Tibial artery (tissue), 4 donors: ENCODE data around the gene C13orf46.

Experiments used
- DNase-seq, 2 donors: peaks; one replicate each; pipeline ENCODE4 v3.0.0-alpha.2; 2019
- H3K27ac ChIP-seq, 2 donors: fragments of 200-600 bp; sonication (generic) in 1 of 2; 1 replicate in 1 of 2; 2 replicates in 1 of 2; pipeline ENCODE4 v1.5.1; 2018 to 2019; ENCODE audit warnings: mild to moderate bottlenecking in 1 of 2
- H3K27me3 ChIP-seq, 2 donors: fragments of 200-600 bp; sonication (generic) in 1 of 2; one replicate each; pipeline versions ENCODE4 v1.5.1 to v1.6.0; 2016 to 2019
- H3K36me3 ChIP-seq, 3 donors: fragments of 200-600 bp; sonication (generic) in 2 of 3; one replicate each; pipeline ENCODE4 v1.5.1; 2016 to 2019; ENCODE audit warnings: mild to moderate bottlenecking in 2 of 3
- H3K4me1 ChIP-seq, 4 donors: fragments of 200-600 bp; sonication (generic) in 2 of 4; 1 replicate in 3 of 4; 2 replicates in 1 of 4; pipeline ENCODE4 v1.5.1; 2016 to 2019
- H3K4me3 ChIP-seq, 2 donors: fragments of 200-600 bp; sonication (generic) in 1 of 2; 1 replicate in 1 of 2; 2 replicates in 1 of 2; pipeline ENCODE4 v1.5.1; 2018 to 2019; ENCODE audit warnings: mild to moderate bottlenecking in 2 of 2
- H3K9me3 ChIP-seq, 3 donors: fragments of 200-600 bp; sonication (generic) in 1 of 3; one replicate each; pipeline ENCODE4 v1.5.1; 2016 to 2019
- CTCF ChIP-seq, 2 experiments: fragments of 200-600 bp in 1 of 2; fragments of 450-650 bp in 1 of 2; IDR thresholded peaks; one replicate each; pipeline ENCODE4 v1.5.1; 2017 to 2019; ENCODE audit warnings: antibody characterized with exemption in 2 of 2, mild to moderate bottlenecking in 1 of 2, moderate library complexity in 1 of 2
- intact Hi-C: fragments of 100-400 bp; cut with DNase I; formaldehyde crosslinking; loops from one replicate; pipeline ENCODE4 v1.15.0; 2023; ENCODE audit warnings: low total_unique reads

The C13orf46 gene

GRCh38 chr13:114019367-114019766 is 45.5 kb upstream of the C13orf46 start:
- H3K27ac ChIP-seq, result no peak overlapping the region
- TF ChIP-seq CTCF (IDR thresholded peaks at IDR 0.05), result no peak
- H3K4me3 ChIP-seq, result no peak overlapping the region
- H3K9me3 ChIP-seq, result no peaks in the 10 kb centered on the region
- H3K4me1 ChIP-seq, result no peaks in the 10 kb centered on the region
- DNase-seq, result no peak
- intact Hi-C loops, result no loop called here
- no peaks in the 10 kb centered on the region for H3K27me3 ChIP-seq
- H3K36me3 ChIP-seq, result peaks cover 29 to 92% (median 87%) of the 10 kb centered on the region in 3 donors

GRCh38 chr13:114018461-114019055 is 44.7 kb upstream of the C13orf46 start:
- no peak for DNase-seq
- TF ChIP-seq CTCF (IDR thresholded peaks at IDR 0.05), result no peak
- Histone ChIP-seq H3K9me3 (no peaks in the 10 kb centered on the region), H3K4me1 (no peaks in the 10 kb centered on the region), H3K27ac (no peak overlapping the region), H3K36me3 (peaks cover 29 to 91% (median 87%) of the 10 kb centered on the region in 3 donors), H3K4me3 (no peak overlapping the region), H3K27me3 (no peaks in the 10 kb centered on the region)
- intact Hi-C loops, result no loop called here

- no peak for TF ChIP-seq CTCF (IDR thresholded peaks at IDR 0.05)
- H3K4me1 ChIP-seq, result no peaks in the 10 kb centered on the region
- no peaks in the 10 kb centered on the region for H3K27me3 ChIP-seq
- intact Hi-C loops, result no loop called here
- peaks cover 29 to 88% (median 87%) of the 10 kb centered on the region in 3 donors for H3K36me3 ChIP-seq
- no peak overlapping the region for H3K27ac ChIP-seq
- DNase-seq, result no peak
- no peaks in the 10 kb centered on the region for H3K9me3 ChIP-seq
- H3K4me3 ChIP-seq, result no peak overlapping the region
Measured at GRCh38 chr13:114017966-114018365, 44.1 kb upstream of the C13orf46 start.

GRCh38 chr13:114017028-114017630 is 43.3 kb upstream of the C13orf46 start:
- no peak overlapping the region for H3K4me3 ChIP-seq
- no peak for TF ChIP-seq CTCF (IDR thresholded peaks at IDR 0.05)
- peaks cover 29 to 90% (median 84%) of the 10 kb centered on the region in 3 donors for H3K36me3 ChIP-seq
- no peak for DNase-seq
- H3K4me1 ChIP-seq, result no peaks in the 10 kb centered on the region
- H3K9me3 ChIP-seq, result no peaks in the 10 kb centered on the region
- intact Hi-C loops, result no loop called here
- no peak overlapping the region for H3K27ac ChIP-seq
- H3K27me3 ChIP-seq, result no peaks in the 10 kb centered on the region

GRCh38 chr13:114016321-114017027 is 42.6 kb upstream of the C13orf46 start:
- H3K9me3 ChIP-seq, result no peaks in the 10 kb centered on the region
- no peak for DNase-seq
- intact Hi-C loops, result no loop called here
- H3K4me1 ChIP-seq, result no peaks in the 10 kb centered on the region
- H3K4me3 ChIP-seq, result no peak overlapping the region
- no peak for TF ChIP-seq CTCF (IDR thresholded peaks at IDR 0.05)
- H3K27ac ChIP-seq, result no peak overlapping the region
- no peaks in the 10 kb centered on the region for H3K27me3 ChIP-seq
- peaks cover 27 to 90% (median 84%) of the 10 kb centered on the region in 3 donors for H3K36me3 ChIP-seq
